AML-193 (cell line): ENCODE measurements around the gene NPTN.
"Not testable (repeated sequence)": the region's sequence is repeated elsewhere in the genome, so short reads cannot be mapped to it uniquely, and the experiment has no call there.

ENCODE experiments used
- DNase-seq, 2 experiments: peaks; one replicate each; lab custom pipeline; 2025; lab: John Stamatoyannopoulos, UW

NPTN gene

GRCh38 chr15:73600413-73601335, 32.5 kb downstream of the NPTN start:
- DNase-seq: no peak

- DNase-seq: no peak
These were observed 33.3 kb downstream of the NPTN start for GRCh38 chr15:73599934-73600333.

- DNase-seq: no peak
These were observed 34.5 kb downstream of the NPTN start for GRCh38 chr15:73598530-73599160.

GRCh38 chr15:73597036-73597638, 36.1 kb downstream of the NPTN start:
- DNase-seq: no peak

- DNase-seq: no peak
These were observed 37.0 kb downstream of the NPTN start for GRCh38 chr15:73596174-73596573.

GRCh38 chr15:73594109-73594508, 39.1 kb downstream of the NPTN start:
- no peak for DNase-seq

GRCh38 chr15:73593304-73594074, 39.7 kb downstream of the NPTN start:
- DNase-seq: no peak

- DNase-seq: no peak
These were observed 42.9 kb downstream of the NPTN start for GRCh38 chr15:73590263-73590662.

GRCh38 chr15:73589766-73590165, 43.4 kb downstream of the NPTN start:
- no peak for DNase-seq

- no peak for DNase-seq
These were observed 47.1 kb downstream of the NPTN start for GRCh38 chr15:73585871-73586654.

- no peak for DNase-seq
These were observed 48.3 kb downstream of the NPTN start for GRCh38 chr15:73584699-73585420.

GRCh38 chr15:73583544-73583943, 49.6 kb downstream of the NPTN start:
- no peak for DNase-seq

GRCh38 chr15:73582851-73583379, 50.3 kb downstream of the NPTN start:
- no peak for DNase-seq

GRCh38 chr15:73578026-73578425, 55.2 kb downstream of the NPTN start:
- DNase-seq: no peak

GRCh38 chr15:73577593-73577992, 55.6 kb downstream of the NPTN start:
- not testable (repeated sequence) for DNase-seq

GRCh38 chr15:73575636-73576247, 57.4 kb downstream of the NPTN start:
- DNase-seq: no peak

- DNase-seq: no peak
These were observed 59.6 kb downstream of the NPTN start for GRCh38 chr15:73573572-73573971.

GRCh38 chr15:73573037-73573436, 60.2 kb downstream of the NPTN start:
- no peak for DNase-seq

GRCh38 chr15:73572296-73572695, 60.9 kb downstream of the NPTN start:
- no peak for DNase-seq

- DNase-seq: no peak
These were observed 61.8 kb downstream of the NPTN start for GRCh38 chr15:73571346-73571745.
